GM12891 (cell line): ENCODE measurements around the gene ATP23.

ENCODE experiments used
- SPI1 ChIP-seq: IDR thresholded peaks from 2 replicates; pipeline ENCODE4 v1.6.1; 2011; ENCODE audit warnings: low read depth, low read length, control low read depth
- TAF1 ChIP-seq: IDR thresholded peaks from 2 replicates; pipeline ENCODE4 v1.6.1; 2011; ENCODE audit warnings: low read depth, low read length, control low read depth

- TF ChIP-seq TAF1 (no peak), SPI1 (no peak)
These were observed 56.9 kb downstream of the ATP23 start for GRCh38 chr12:57998251-57998650.
